ENCODE results near the gene PFDN4. TPM values are rescaled to one million over a fixed set of nuclear protein-coding genes. Genes with fewer than 3 reads are reported as not detected.

Gene PFDN4
- total and polyA plus RNA-seq, 10 donors = 14.1 to 74.4 (median 58.0) TPM

- no peak for TF ChIP-seq CTCF (IDR thresholded peaks at IDR 0.05 in 8 of 11, conservative IDR thresholded peaks at IDR 0.05 in 3 of 11)
- no peak for TF ChIP-seq POLR2A (IDR thresholded peaks at IDR 0.05)
- TF ChIP-seq POLR2AphosphoS5 (IDR thresholded peaks at IDR 0.05) = no peak
- Histone ChIP-seq H3K27me3 (replicated peaks in 1 of 7) (peaks cover 0 to 13% (median 0%) of the 10 kb centered on the region in 7 donors), H3K4me3 (no peak overlapping the region), H3K4me1 (no peaks in the 10 kb centered on the region), H3K9me3 (no peaks in the 10 kb centered on the region), H3K27ac (no peak overlapping the region), H3K36me3 (no peaks in the 10 kb centered on the region)
- intact Hi-C loops (cut with DNase I; ENCODE audit: low total_unique reads) = no loop called here
- WGBS, 5 donors = 62 to 75% (median 73%) methylated on average over 5 of the region's 5 CpGs
- no peak for DNase-seq
Observed at GRCh38 chr20:54193817-54194216, 14.1 kb upstream of the PFDN4 start.

- no peak for TF ChIP-seq POLR2A (IDR thresholded peaks at IDR 0.05)
- DNase-seq = no peak
- WGBS, 5 donors = 63 to 85% (median 77%) methylated on average over 11 of the region's 11 CpGs
- Histone ChIP-seq H3K36me3 (no peaks in the 10 kb centered on the region), H3K27me3 (replicated peaks in 1 of 7) (peaks cover 0 to 13% (median 0%) of the 10 kb centered on the region in 7 donors), H3K4me3 (no peak overlapping the region), H3K4me1 (no peaks in the 10 kb centered on the region), H3K27ac (no peak overlapping the region), H3K9me3 (no peaks in the 10 kb centered on the region)
- intact Hi-C loops (cut with DNase I; ENCODE audit: low total_unique reads) = loop anchor here (5.0 kb wide), 1 partner anchor 98 kb away; no protein-coding TSS in a partner anchor
Observed at GRCh38 chr20:54194724-54195438, 13.0 kb upstream of the PFDN4 start.

- 67 to 87% (median 80%) methylated on average over 13 of the region's 13 CpGs for WGBS, 5 donors
- Histone ChIP-seq H3K4me1 (no peaks in the 10 kb centered on the region), H3K27ac (no peak overlapping the region), H3K36me3 (no peaks in the 10 kb centered on the region), H3K27me3 (replicated peaks in 1 of 7) (peaks cover 0 to 11% (median 0%) of the 10 kb centered on the region in 7 donors), H3K4me3 (peak overlapping the region in 1 of 8 donors; percentile 5), H3K9me3 (no peaks in the 10 kb centered on the region)
- no peak for DNase-seq
- intact Hi-C loops (cut with DNase I; ENCODE audit: low total_unique reads) = loop anchor here (5.0 kb wide), 1 partner anchor 98 kb away; no protein-coding TSS in a partner anchor
- TF ChIP-seq POLR2A (IDR thresholded peaks at IDR 0.05) (no peak), POLR2AphosphoS5 (IDR thresholded peaks at IDR 0.05) (no peak), CTCF (IDR thresholded peaks at IDR 0.05 in 8 of 11, conservative IDR thresholded peaks at IDR 0.05 in 3 of 11) (no peak)
Observed at GRCh38 chr20:54195483-54196472, 12.1 kb upstream of the PFDN4 start.

- DNase-seq = no peak
- TF ChIP-seq CTCF (IDR thresholded peaks at IDR 0.05 in 8 of 11, conservative IDR thresholded peaks at IDR 0.05 in 3 of 11) (no peak), POLR2AphosphoS5 (IDR thresholded peaks at IDR 0.05) (no peak), POLR2A (IDR thresholded peaks at IDR 0.05) (no peak)
- Histone ChIP-seq H3K4me1 (no peaks in the 10 kb centered on the region), H3K9me3 (no peaks in the 10 kb centered on the region), H3K4me3 (no peak overlapping the region), H3K36me3 (no peaks in the 10 kb centered on the region), H3K27me3 (replicated peaks in 1 of 7) (no peaks in the 10 kb centered on the region), H3K27ac (no peak overlapping the region)
- 73 to 82% (median 76%) methylated on average over 13 of the region's 13 CpGs for WGBS, 5 donors
- intact Hi-C loops (cut with DNase I; ENCODE audit: low total_unique reads) = loop anchor here (5.0 kb wide), 1 partner anchor 101 kb away; no protein-coding TSS in a partner anchor
Observed at GRCh38 chr20:54197621-54198604, 10.0 kb upstream of the PFDN4 start.
